HepG2 (cell line): Measurements from ENCODE around the gene APEX1. TPM values are rescaled to one million over a fixed set of nuclear protein-coding genes. Genes with fewer than 3 reads are reported as not detected.
A peak's percentile ranks its signal among the peaks of the same experiment; 100 is the strongest.

Experiments used
- ATAC-seq: fragments of 200-7000 bp; cut with Tn5 transposase; 3 replicates; pipeline ENCODE4 v1.9.1; 2020; ENCODE audit warnings: mild to moderate bottlenecking, moderate library complexity
- BruUV-seq: library from RNA; stranded (reverse); fragments of 400-500 nt; replicated peaks from 2 replicates; lab custom pipeline; 2021; lab: Mats Ljungman, UMichigan
- CTCF ChIA-PET: fragments of 300-600 bp; formaldehyde crosslinking; extraction: SDS; loops from one replicate; lab custom pipeline; 2021; ENCODE audit warnings: low total read pairs, inconsistent platforms, low intra/inter-chr PET ratio; lab: Yijun Ruan, JAX
- POLR2A ChIA-PET: fragments of 350-600 bp; sonication (Branson Sonifier 250); formaldehyde crosslinking; loops from one replicate; lab custom pipeline; 2020; ENCODE audit warnings: antibody characterized with exemption, inconsistent platforms; lab: Yijun Ruan, JAX
- DNase-seq: peaks from one replicate; pipeline ENCODE4 v3.0.0-alpha.2; 2015; ENCODE audit warnings: low spot score
- FAIRE-seq: peaks from 3 replicates; lab custom pipeline; 2011; peaks lifted over from hg19 to GRCh38; lab: Jason Lieb, UNC
- H2AFZ ChIP-seq: one replicate; pipeline ENCODE4 v1.6.1; 2011; ENCODE audit warnings: low read length, inconsistent platforms
- H3K27ac ChIP-seq: fragments of 300-600 bp; 3 replicates; pipeline ENCODE4 v1.8.0; 2011; ENCODE audit warnings: mixed run types, mild to moderate bottlenecking, mixed read lengths, low read length, inconsistent platforms; ENCODE audit not compliant: insufficient read depth; ENCODE audit errors: extremely low read length
- H3K27me3 ChIP-seq, 2 experiments: fragments of 200-600 bp in 1 of 2; 2 replicates in 1 of 2; 3 replicates in 1 of 2; pipeline versions ENCODE4 v1.6.0 to v1.8.0; 2011; ENCODE audit warnings: low read length in 2 of 2, mild to moderate bottlenecking in 2 of 2, moderate library complexity in 2 of 2, inconsistent platforms in 1 of 2; ENCODE audit not compliant: insufficient read depth in 2 of 2, control insufficient read depth in 1 of 2
- H3K36me3 ChIP-seq, 2 experiments: fragments of 200-600 bp in 1 of 2; replicated peaks in 1 of 2; 2 replicates in 1 of 2; 3 replicates in 1 of 2; pipeline versions ENCODE4 v1.5.1 to v1.8.0; 2011; ENCODE audit warnings: low read length in 2 of 2, inconsistent platforms in 1 of 2; ENCODE audit not compliant: insufficient read depth in 2 of 2, control insufficient read depth in 1 of 2
- H3K4me1 ChIP-seq: 2 replicates; pipeline ENCODE4 v1.5.1; 2012; ENCODE audit warnings: low read length, inconsistent platforms; ENCODE audit not compliant: insufficient read depth
- H3K4me2 ChIP-seq: 2 replicates; pipeline ENCODE4 v1.6.0; 2011; ENCODE audit warnings: low read depth, low read length, inconsistent platforms
- H3K4me3 ChIP-seq, 3 experiments: fragments of 200-600 bp in 1 of 3; sonication (generic), shearing (Covaris generic) in 1 of 3; replicated peaks in 1 of 3; 2 replicates each; pipeline ENCODE4 v1.5.1; 2011 to 2016; ENCODE audit warnings: low read length in 3 of 3, inconsistent platforms in 2 of 3, low read depth in 2 of 3, mild to moderate bottlenecking in 2 of 3, control low read depth in 1 of 3, mixed read lengths in 1 of 3; ENCODE audit not compliant: insufficient read depth in 1 of 3
- H3K79me2 ChIP-seq: one replicate; pipeline ENCODE4 v1.6.1; 2011; ENCODE audit warnings: low read length, inconsistent platforms; ENCODE audit not compliant: insufficient read depth
- H3K9ac ChIP-seq: 2 replicates; pipeline ENCODE4 v1.6.0; 2011; ENCODE audit warnings: mild to moderate bottlenecking, low read depth, low read length, inconsistent platforms; ENCODE audit not compliant: insufficient read depth
- H3K9me3 ChIP-seq: 2 replicates; pipeline ENCODE4 v1.5.1; 2012; ENCODE audit warnings: mild to moderate bottlenecking, low read length
- H4K20me1 ChIP-seq: 2 replicates; pipeline ENCODE4 v1.6.0; 2011; ENCODE audit warnings: inconsistent platforms, mild to moderate bottlenecking, low read length, moderate library complexity; ENCODE audit not compliant: insufficient read depth
- ATF7-NPFF ChIP-seq: sonication (generic); formaldehyde crosslinking; IDR thresholded peaks from 2 replicates; pipeline ENCODE4 v1.8.1; 2023; ENCODE audit warnings: mild to moderate bottlenecking, low read depth, missing genetic modification reagents, moderate library complexity
- DNMT3B ChIP-seq: conservative IDR thresholded peaks from 2 replicates; pipeline ENCODE4 v1.6.1; 2016; ENCODE audit warnings: missing biosample characterization, control low read depth
- FOXA3 ChIP-seq: IDR thresholded peaks from 2 replicates; pipeline ENCODE4 v1.6.1; 2016; ENCODE audit warnings: missing genetic modification reagents, missing compliant biosample characterization
- HDAC1 ChIP-seq: sonication (generic); formaldehyde crosslinking; IDR thresholded peaks from 2 replicates; pipeline ENCODE4 v1.5.1; 2020; ENCODE audit warnings: mild to moderate bottlenecking, missing genetic modification reagents
- IKZF4 ChIP-seq: sonication (generic); formaldehyde crosslinking; IDR thresholded peaks from 2 replicates; pipeline ENCODE4 v1.5.1; 2020; ENCODE audit warnings: borderline replicate concordance, mild to moderate bottlenecking, low read depth, missing genetic modification reagents; ENCODE audit errors: not compliant biosample characterization
- KLF16 ChIP-seq, 2 experiments: sonication (generic) in 1 of 2; formaldehyde crosslinking in 1 of 2; IDR thresholded peaks; 2 replicates each; pipeline versions ENCODE4 v1.6.1 to v1.8.0; 2016 to 2023; ENCODE audit warnings: missing genetic modification reagents in 2 of 2, missing compliant biosample characterization in 1 of 2
- MIXL1 ChIP-seq: IDR thresholded peaks from 2 replicates; pipeline ENCODE4 v1.6.1; 2016
- MXD4 ChIP-seq: IDR thresholded peaks from 2 replicates; pipeline ENCODE4 v1.6.1; 2016; ENCODE audit warnings: mild to moderate bottlenecking, missing biosample characterization, missing genetic modification reagents
- ONECUT2 ChIP-seq: sonication (generic); formaldehyde crosslinking; IDR thresholded peaks from 2 replicates; pipeline ENCODE4 v1.4.0; 2020; ENCODE audit warnings: missing genetic modification reagents
- PBX2 ChIP-seq: IDR thresholded peaks from 2 replicates; pipeline ENCODE4 v1.6.1; 2016; ENCODE audit warnings: control low read depth
- POLR2G ChIP-seq: fragments of 200-400 bp; formaldehyde crosslinking; IDR thresholded peaks from 2 replicates; pipeline ENCODE4 v1.6.1; 2018; ENCODE audit warnings: mild to moderate bottlenecking, low read depth, low read length, moderate library complexity
- RBAK ChIP-seq: sonication (generic); formaldehyde crosslinking; IDR thresholded peaks from 2 replicates; pipeline ENCODE4 v1.5.1; 2020; ENCODE audit warnings: mild to moderate bottlenecking, missing genetic modification reagents
- TFDP2 ChIP-seq: sonication (generic); formaldehyde crosslinking; IDR thresholded peaks from 2 replicates; pipeline ENCODE4 v1.4.0; 2020; ENCODE audit warnings: missing genetic modification reagents
- ZNF382 ChIP-seq: sonication (generic); formaldehyde crosslinking; IDR thresholded peaks from 2 replicates; pipeline ENCODE4 v1.5.0; 2020; ENCODE audit warnings: missing genetic modification reagents, mild to moderate bottlenecking, borderline replicate concordance
- ZNF597 ChIP-seq: sonication (generic); formaldehyde crosslinking; IDR thresholded peaks from 2 replicates; pipeline ENCODE4 v1.5.0; 2020; ENCODE audit warnings: missing genetic modification reagents
- ZNF652 ChIP-seq: IDR thresholded peaks from 2 replicates; pipeline ENCODE4 v1.6.1; 2016; ENCODE audit warnings: low read depth, borderline replicate concordance
- ZNF878 ChIP-seq: sonication (generic); formaldehyde crosslinking; IDR thresholded peaks from 2 replicates; pipeline ENCODE4 v1.8.1; 2023; ENCODE audit warnings: mild to moderate bottlenecking, missing genetic modification reagents, moderate library complexity
- WGBS: methylation state at CpG from one replicate; pipeline ENCODE4 v1.1.6; 2017; ENCODE audit warnings: low lambda C conversion rate; 5-methylcytosine and 5-hydroxymethylcytosine counted together
- in situ Hi-C: cut with HindIII; loops from 2 replicates; pipeline ENCODE4 v1.10.0; 2017; ENCODE audit warnings: low pct_unique_long_range_greater_than_20kb; ENCODE audit not compliant: extremely low pct_ligation_motif_present
- intact Hi-C: fragments of 100-400 bp; cut with micrococcal nuclease; formaldehyde crosslinking; loops from one replicate; pipeline ENCODE4 v1.10.0; 2022; ENCODE audit not compliant: unreplicated experiment
- polyA plus RNA-seq, 8 experiments: library from polyadenylated mRNA; depleted of rRNA in 3 of 8; stranded (reverse) in 7 of 8; unstranded in 1 of 8; fragments of >200 nt; fragmentation: Illumina TruSeq in 4 of 8; extraction: Trizol in 4 of 8; gene quantifications; 2 replicates each; pipeline versions ENCODE4 v1.2.1 to v1.2.3, GENCODE V29; 2011 to 2016; ENCODE audit warnings: low read depth in 4 of 8, missing spikeins in 1 of 8, mixed read lengths in 1 of 8; ENCODE audit not compliant: insufficient read depth in 1 of 8
- total RNA-seq, 5 experiments: library from RNA; depleted of rRNA; stranded (reverse); fragments of >200 nt; fragmentation: Illumina TruSeq; extraction: Trizol; gene quantifications; 2 replicates each; pipeline ENCODE4 v1.2.3, GENCODE V29; 2016; ENCODE audit warnings: low read depth in 1 of 5

The APEX1 gene
- total and polyA plus RNA-seq, 2 of the 13 experiments (the other 11 are each of a cell fraction or from before 2014, with no cell fraction given), result 171 to 405 TPM

GRCh38 chr14:20413744-20414082 is 41.3 kb upstream of the APEX1 start (continued):
- TF ChIP-seq IKZF4 (CRISPR knock-in tag) (peak; percentile 2), PBX2 (CRISPR knock-in tag) (peak; percentile 60; the same call in 1 of the 2 replicates), POLR2G (no peak), ZNF652 (CRISPR knock-in tag) (peak; percentile 89), ZNF878 (CRISPR knock-in tag) (0 out of 2 replicates have a peak, but pooled peaks have one; percentile 0)

GRCh38 chr14:20415782-20416206 is 39.2 kb upstream of the APEX1 start:
- BruUV-seq, result no TSS peak
- peak; percentile 69 for DNase-seq
- H2AFZ ChIP-seq, result peak overlapping the region; percentile 84
- TF ChIP-seq HDAC1 (CRISPR knock-in tag), result 0 out of 2 replicates have a peak, but pooled peaks have one; percentile 24
- TF ChIP-seq ZNF382 (CRISPR knock-in tag), result no peak
- no peak for TF ChIP-seq ZNF597 (CRISPR knock-in tag)
- no peak for TF ChIP-seq RBAK (CRISPR knock-in tag)
- 0 out of 2 replicates have a peak, but pooled peaks have one; percentile 20 for TF ChIP-seq FOXA3
- TF ChIP-seq ONECUT2 (CRISPR knock-in tag), result no peak
- no peak for TF ChIP-seq TFDP2
- TF ChIP-seq MIXL1 (CRISPR knock-in tag), result peak; percentile 94
- TF ChIP-seq KLF16 (CRISPR knock-in tag; IDR thresholded peaks at IDR 0.05), result 0 out of 4 replicates have a peak, but pooled peaks of 1 of the 2 experiments have one; percentile 55
- 0 out of 2 replicates have a peak, but pooled peaks have one; percentile 60 for TF ChIP-seq MXD4 (CRISPR knock-in tag)
- TF ChIP-seq ATF7-NPFF (CRISPR knock-in tag), result no peak
- TF ChIP-seq DNMT3B (CRISPR knock-in tag), result peak; percentile 56; the same call in 1 of the 2 replicates

More at GRCh38 chr14:20415782-20416206, 39.2 kb upstream of the APEX1 start:
- FAIRE-seq (peak; percentile 12), ATAC-seq (peak; percentile 33)
- no peaks in the 10 kb centered on the region; a peak in 2 of 5 replicates for H3K27me3 ChIP-seq
- in situ Hi-C loops, result loop anchor here (5.0 kb wide), 1 partner anchor 42 kb away; the partner anchor contains the start of gene APEX1
- POLR2A ChIA-PET, result interaction anchor here (0.8 to 4.3 kb wide), 12 partner anchors 9 to 73 kb away, joined by 3 to 53 read pairs (median 4); partner anchors contain the start of genes APEX1, KLHL33, OSGEP and PARP2
- no peaks in the 10 kb centered on the region for H3K36me3 ChIP-seq
- H3K9ac ChIP-seq, result peak overlapping the region; percentile 17; the same call in 1 of the 2 replicates
- peak overlapping the region in 2 of 3 experiments; percentile 6 to 31; a peak in 3 of 6 replicates for H3K4me3 ChIP-seq
- no peak overlapping the region for H3K27ac ChIP-seq
- no peaks in the 10 kb centered on the region for H3K9me3 ChIP-seq
- 3% methylated on average over 3 of the region's 3 CpGs for WGBS
- peak overlapping the region; percentile 72 for H3K4me2 ChIP-seq
- no peaks in the 10 kb centered on the region for H4K20me1 ChIP-seq
- intact Hi-C loops, result loop anchor here (1.0 to 5.0 kb wide), 4 partner anchors 39 to 272 kb away; partner anchors contain the start of genes ANG and OSGEP
- CTCF ChIA-PET, result interaction anchor here (1.1 to 1.3 kb wide), 2 partner anchors 38 to 193 kb away, joined by 3 to 5 read pairs; partner anchors contain the start of gene OSGEP
- no peaks in the 10 kb centered on the region for H3K79me2 ChIP-seq
- H3K4me1 ChIP-seq, result peaks cover 63% of the 10 kb centered on the region
